ENCODE measurements around the gene BIN1.

BIN1 gene

GRCh38 chr2:127106991-127107621 lies at the start of gene BIN1:
TSS of gene BIN1 (minus strand) at chr2:127107154. CDS start at chr2:127106943, 211 bp downstream.
- H3K9me3 Mint-ChIP-seq = no peaks in the 10 kb centered on the region
- H3K4me3 Mint-ChIP-seq = peak within 1 kb of the TSS; percentile 95
- peaks cover 4% of the 10 kb centered on the region for H3K4me1 Mint-ChIP-seq
- ATAC-seq (ENCODE audit: low read depth) = peak; percentile 82
- H3K27ac Mint-ChIP-seq = peak within 1 kb of the TSS; percentile 55
- H3K36me3 Mint-ChIP-seq = no peaks in the 10 kb centered on the region
- DNase-seq (ENCODE audit: low spot score in 2 of 2) = peak; percentile 52 to 67
- peaks cover 2% of the 10 kb centered on the region for H3K27me3 Mint-ChIP-seq

GRCh38 chr2:127155947-127156346 lies 49.0 kb upstream of the BIN1 start:
- Mint-ChIP-seq H3K36me3 (no peaks in the 10 kb centered on the region), H3K4me3 (no peak overlapping the region), H3K27me3 (no peaks in the 10 kb centered on the region), H3K9me3 (no peaks in the 10 kb centered on the region), H3K27ac (no peak overlapping the region), H3K4me1 (peaks cover 14% of the 10 kb centered on the region)
- DNase-seq (ENCODE audit: low spot score in 2 of 2) (no peak), ATAC-seq (ENCODE audit: low read depth) (no peak)

GRCh38 chr2:127155028-127155581 lies 48.2 kb upstream of the BIN1 start:
- peaks cover 1% of the 10 kb centered on the region for H3K9me3 Mint-ChIP-seq
- H3K27ac Mint-ChIP-seq = no peak overlapping the region
- no peaks in the 10 kb centered on the region for H3K27me3 Mint-ChIP-seq
- no peaks in the 10 kb centered on the region for H3K36me3 Mint-ChIP-seq
- ATAC-seq (ENCODE audit: low read depth) (no peak), DNase-seq (ENCODE audit: low spot score in 2 of 2) (no peak)
- peaks cover 14% of the 10 kb centered on the region for H3K4me1 Mint-ChIP-seq
- H3K4me3 Mint-ChIP-seq = no peak overlapping the region

GRCh38 chr2:127154396-127154795 lies 47.4 kb upstream of the BIN1 start:
- Mint-ChIP-seq H3K27ac (no peak overlapping the region), H3K36me3 (no peaks in the 10 kb centered on the region), H3K9me3 (peaks cover 1% of the 10 kb centered on the region), H3K4me3 (no peak overlapping the region), H3K27me3 (no peaks in the 10 kb centered on the region), H3K4me1 (peaks cover 11% of the 10 kb centered on the region)
- DNase-seq (ENCODE audit: low spot score in 2 of 2) = no peak
- no peak for ATAC-seq (ENCODE audit: low read depth)

- no peak overlapping the region for H3K4me3 Mint-ChIP-seq
- no peaks in the 10 kb centered on the region for H3K27me3 Mint-ChIP-seq
- no peaks in the 10 kb centered on the region for H3K36me3 Mint-ChIP-seq
- peaks cover 1% of the 10 kb centered on the region for H3K9me3 Mint-ChIP-seq
- ATAC-seq (ENCODE audit: low read depth) = no peak
- DNase-seq (ENCODE audit: low spot score in 2 of 2) = no peak
- H3K4me1 Mint-ChIP-seq = peaks cover 5% of the 10 kb centered on the region
- H3K27ac Mint-ChIP-seq = no peak overlapping the region
Measured at GRCh38 chr2:127153691-127154158, 46.8 kb upstream of the BIN1 start.

- no peak overlapping the region for H3K4me3 Mint-ChIP-seq
- no peaks in the 10 kb centered on the region for H3K36me3 Mint-ChIP-seq
- no peak for ATAC-seq (ENCODE audit: low read depth)
Measured at GRCh38 chr2:127150996-127151395, 44.0 kb upstream of the BIN1 start.

GRCh38 chr2:127149384-127149783 lies 42.4 kb upstream of the BIN1 start:
- Mint-ChIP-seq H3K9me3 (peaks cover 1% of the 10 kb centered on the region), H3K4me1 (no peaks in the 10 kb centered on the region), H3K36me3 (no peaks in the 10 kb centered on the region), H3K27me3 (no peaks in the 10 kb centered on the region), H3K4me3 (no peak overlapping the region), H3K27ac (no peak overlapping the region)
- ATAC-seq (ENCODE audit: low read depth) (no peak), DNase-seq (ENCODE audit: low spot score in 2 of 2) (no peak)

More at GRCh38 chr2:127150996-127151395, 44.0 kb upstream of the BIN1 start:
- Mint-ChIP-seq H3K27me3 (no peaks in the 10 kb centered on the region), H3K4me1 (no peaks in the 10 kb centered on the region), H3K9me3 (peaks cover 1% of the 10 kb centered on the region), H3K27ac (no peak overlapping the region)
- DNase-seq (ENCODE audit: low spot score in 2 of 2) = no peak

GRCh38 chr2:127146820-127147502 lies 40.0 kb upstream of the BIN1 start:
- no peak overlapping the region for H3K4me3 Mint-ChIP-seq
- no peaks in the 10 kb centered on the region for H3K27me3 Mint-ChIP-seq
- H3K36me3 Mint-ChIP-seq = no peaks in the 10 kb centered on the region
- no peak overlapping the region for H3K27ac Mint-ChIP-seq
- ATAC-seq (ENCODE audit: low read depth) = no peak
- DNase-seq (ENCODE audit: low spot score in 2 of 2) = no peak
- no peaks in the 10 kb centered on the region for H3K4me1 Mint-ChIP-seq
- H3K9me3 Mint-ChIP-seq = peaks cover 1% of the 10 kb centered on the region

- Mint-ChIP-seq H3K27ac (no peak overlapping the region), H3K27me3 (peaks cover 3% of the 10 kb centered on the region), H3K4me3 (no peak overlapping the region), H3K4me1 (peaks cover 2% of the 10 kb centered on the region), H3K36me3 (no peaks in the 10 kb centered on the region), H3K9me3 (peaks cover 1% of the 10 kb centered on the region)
- no peak for DNase-seq (ENCODE audit: low spot score in 2 of 2)
- ATAC-seq (ENCODE audit: low read depth) = no peak
Measured at GRCh38 chr2:127146071-127146725, 39.2 kb upstream of the BIN1 start.

GRCh38 chr2:127145280-127145895 lies 38.4 kb upstream of the BIN1 start:
- H3K27ac Mint-ChIP-seq = no peak overlapping the region
- ATAC-seq (ENCODE audit: low read depth) = no peak
- no peak overlapping the region for H3K4me3 Mint-ChIP-seq
- H3K4me1 Mint-ChIP-seq = peaks cover 2% of the 10 kb centered on the region
- H3K9me3 Mint-ChIP-seq = peaks cover under 1% of the 10 kb centered on the region
- peaks cover 3% of the 10 kb centered on the region for H3K27me3 Mint-ChIP-seq
- DNase-seq (ENCODE audit: low spot score in 2 of 2) = no peak
- H3K36me3 Mint-ChIP-seq = no peaks in the 10 kb centered on the region

- Mint-ChIP-seq H3K9me3 (no peaks in the 10 kb centered on the region), H3K27ac (no peak overlapping the region), H3K4me1 (peaks cover 10% of the 10 kb centered on the region), H3K4me3 (no peak overlapping the region), H3K27me3 (peaks cover 3% of the 10 kb centered on the region), H3K36me3 (no peaks in the 10 kb centered on the region)
- ATAC-seq (ENCODE audit: low read depth) (no peak), DNase-seq (ENCODE audit: low spot score in 2 of 2) (no peak)
Measured at GRCh38 chr2:127143841-127144782, 37.2 kb upstream of the BIN1 start.

- H3K9me3 Mint-ChIP-seq = no peaks in the 10 kb centered on the region
- DNase-seq (ENCODE audit: low spot score in 2 of 2) (no peak), ATAC-seq (ENCODE audit: low read depth) (no peak)
- no peak overlapping the region for H3K4me3 Mint-ChIP-seq
- no peaks in the 10 kb centered on the region for H3K36me3 Mint-ChIP-seq
- peaks cover 10% of the 10 kb centered on the region for H3K4me1 Mint-ChIP-seq
- H3K27me3 Mint-ChIP-seq = peaks cover 3% of the 10 kb centered on the region
- no peak overlapping the region for H3K27ac Mint-ChIP-seq
Measured at GRCh38 chr2:127142663-127143630, 36.0 kb upstream of the BIN1 start.

All from memory B cell (primary cell).